HG03442 (cell line): ENCODE measurements around the gene GABRQ.

ENCODE experiments used
- ATAC-seq: cut with Tn5 transposase; IDR thresholded peaks from one replicate; pipeline ENCODE4 v1.9.1; 2021; ENCODE audit warnings: mild to moderate bottlenecking, moderate library complexity; ENCODE audit not compliant: unreplicated experiment

Gene GABRQ

GRCh38 chrX:152637649-152638442 is at the start of gene GABRQ:
Gene GABRQ, plus strand, starts transcription at chrX:152637895. Its CDS starts 308 bp downstream, at chrX:152638203.
- no peak for ATAC-seq

- no peak for ATAC-seq
Observed at GRCh38 chrX:152588206-152588605, 49.5 kb upstream of the GABRQ start.

DNA sequence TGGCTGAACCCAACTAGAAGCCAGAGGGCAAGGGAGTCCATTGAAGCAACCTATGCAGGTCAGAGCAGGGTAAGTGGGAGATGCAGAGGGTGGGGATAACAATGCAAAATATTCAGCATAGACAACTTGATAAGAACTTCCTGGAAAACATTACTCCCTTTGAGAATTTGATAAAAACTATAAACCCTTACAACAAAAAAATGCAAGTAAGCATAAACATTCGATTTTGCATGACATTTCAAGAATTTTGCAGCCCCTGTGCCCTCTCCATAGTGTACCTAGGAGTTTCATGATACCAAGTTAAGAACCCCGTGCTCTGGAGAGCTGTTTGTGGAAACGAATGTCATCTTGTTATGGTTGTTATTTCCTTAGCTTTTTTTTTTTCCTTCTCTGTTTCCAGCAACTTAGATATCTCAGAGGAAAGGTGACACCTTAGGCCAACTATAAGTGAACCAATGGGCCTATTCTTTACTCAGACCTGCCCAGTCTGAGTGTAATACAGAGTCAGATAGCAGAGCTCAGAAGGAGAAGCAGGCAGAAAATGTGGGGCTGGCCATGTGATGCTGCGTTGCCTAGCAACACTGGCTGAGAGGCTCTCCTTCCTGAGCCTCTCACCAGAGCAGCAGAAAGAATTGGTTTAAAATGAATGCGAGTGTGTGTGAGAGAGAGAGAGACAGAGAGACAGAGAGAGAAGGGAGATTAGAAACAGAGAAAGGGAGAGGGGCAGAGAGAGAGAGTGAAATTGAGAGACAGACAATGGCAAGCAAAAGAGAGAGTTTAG is 36.7 kb upstream of the GABRQ start:
- no peak for ATAC-seq

- ATAC-seq: no peak
Observed at GRCh38 chrX:152601848-152602616, 35.7 kb upstream of the GABRQ start.

DNA sequence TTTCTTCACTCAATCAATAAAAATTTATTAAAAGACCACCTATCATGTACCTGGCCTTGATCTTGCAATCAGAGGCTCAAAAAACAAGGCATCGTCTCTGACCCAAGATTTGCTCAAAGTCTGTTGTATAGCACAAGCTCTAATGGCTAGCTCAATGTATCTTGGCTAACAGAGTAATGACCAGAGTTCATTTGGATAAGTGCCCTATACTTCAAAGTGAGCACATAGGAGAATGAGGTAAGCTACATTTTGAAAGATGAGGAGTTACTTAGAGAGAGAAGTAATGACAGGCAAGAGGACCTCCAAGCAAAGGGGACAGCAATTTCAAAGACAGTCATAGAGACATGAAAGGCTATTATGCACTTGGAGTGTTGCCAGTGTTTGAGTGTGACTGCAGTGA is 22.9 kb upstream of the GABRQ start:
- ATAC-seq: no peak

GRCh38 chrX:152619897-152620296 is 17.8 kb upstream of the GABRQ start:
- no peak for ATAC-seq

- ATAC-seq: no peak
Observed at GRCh38 chrX:152632445-152633097, 5.1 kb upstream of the GABRQ start.

DNA sequence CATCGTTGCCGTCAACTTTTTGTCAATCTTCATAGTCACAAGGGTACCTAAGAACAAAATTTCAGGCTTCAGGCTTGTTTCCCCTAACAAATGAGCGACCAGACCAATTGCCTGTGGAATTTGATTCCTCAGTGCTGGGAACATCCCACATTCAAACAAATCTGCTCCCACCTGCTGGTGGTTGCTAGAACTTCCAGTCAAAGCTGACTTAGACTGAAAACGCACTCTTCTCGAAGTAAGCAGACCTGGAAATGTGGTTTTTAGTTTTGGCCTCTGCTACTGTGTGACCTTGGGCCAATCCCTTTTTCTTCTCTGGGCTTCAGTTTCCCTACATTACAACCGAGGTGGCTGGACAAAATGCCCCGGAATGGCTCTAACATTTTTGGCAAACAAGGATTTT is 1.8 kb upstream of the GABRQ start:
- no peak for ATAC-seq

- ATAC-seq: no peak
Observed at GRCh38 chrX:152638443-152638904, 779 bp downstream of the GABRQ start.

- ATAC-seq: no peak
Observed at GRCh38 chrX:152639426-152639825, 1.7 kb downstream of the GABRQ start.

DNA sequence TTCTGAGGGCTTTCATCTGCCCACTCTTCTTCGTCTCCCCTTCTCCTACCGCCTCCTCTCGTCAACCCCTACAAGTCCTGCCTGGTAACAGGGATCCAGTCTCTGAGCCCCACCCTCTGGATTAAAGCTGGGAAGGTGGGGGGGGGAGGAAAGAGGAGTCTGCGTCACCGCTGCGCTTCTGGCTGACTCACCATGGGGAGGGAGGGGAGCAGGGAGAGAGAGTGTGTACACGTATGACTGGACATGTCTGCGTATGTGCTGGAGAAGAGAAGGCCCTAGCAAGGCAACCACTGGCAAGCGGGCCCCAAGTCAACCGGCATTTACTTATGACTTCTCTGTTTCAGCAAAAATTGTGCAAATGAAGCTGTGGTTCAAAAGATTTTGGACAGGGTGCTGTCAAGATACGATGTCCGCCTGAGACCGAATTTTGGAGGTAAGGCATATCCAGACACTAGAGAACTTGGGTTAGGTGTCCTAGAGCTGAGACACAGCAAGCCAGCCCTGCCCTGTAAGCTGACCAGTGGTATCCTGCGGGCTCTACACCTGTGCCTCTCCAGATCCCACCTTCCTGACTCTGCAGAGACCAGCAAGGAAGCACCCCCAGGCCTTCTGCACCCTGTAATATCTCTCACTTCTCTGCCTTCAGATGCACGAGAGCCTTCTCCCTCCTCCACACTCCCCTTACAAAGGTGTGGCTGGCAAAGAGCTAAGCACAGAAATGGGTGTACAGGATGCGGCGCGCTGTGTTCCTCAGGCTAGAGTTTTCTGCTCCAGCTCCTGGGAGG is 2.5 kb downstream of the GABRQ start:
- ATAC-seq: no peak

DNA sequence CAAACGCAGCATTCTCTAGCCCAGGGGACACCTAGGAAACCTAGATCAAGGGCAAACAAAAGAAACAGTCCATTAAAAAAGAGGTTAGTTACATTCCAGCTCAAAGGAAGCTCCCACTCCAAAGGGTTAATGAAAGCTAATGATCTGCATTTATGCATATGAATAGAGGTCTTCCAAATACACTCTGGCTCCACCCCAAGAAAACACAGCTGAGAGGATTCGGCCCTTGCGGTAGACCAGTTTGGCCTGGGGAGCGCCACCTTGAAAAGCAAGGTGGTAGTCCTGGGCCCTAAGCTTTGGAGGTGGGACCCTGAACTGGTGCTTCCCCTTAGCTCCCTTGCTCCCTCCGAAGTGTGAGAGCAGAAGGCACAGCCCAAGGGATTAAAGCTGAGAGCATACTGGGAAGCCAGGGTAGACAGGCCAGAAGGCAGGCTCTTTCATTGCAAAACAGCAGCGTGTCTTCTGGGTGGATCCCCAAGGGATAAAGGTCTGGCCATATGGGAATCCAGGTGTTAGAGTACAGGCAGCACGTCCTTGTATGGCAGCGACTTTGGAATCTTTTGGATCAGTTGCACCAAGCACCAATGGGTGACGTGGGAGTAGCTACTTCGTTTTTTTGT is 3.7 kb downstream of the GABRQ start:
- ATAC-seq: no peak

DNA sequence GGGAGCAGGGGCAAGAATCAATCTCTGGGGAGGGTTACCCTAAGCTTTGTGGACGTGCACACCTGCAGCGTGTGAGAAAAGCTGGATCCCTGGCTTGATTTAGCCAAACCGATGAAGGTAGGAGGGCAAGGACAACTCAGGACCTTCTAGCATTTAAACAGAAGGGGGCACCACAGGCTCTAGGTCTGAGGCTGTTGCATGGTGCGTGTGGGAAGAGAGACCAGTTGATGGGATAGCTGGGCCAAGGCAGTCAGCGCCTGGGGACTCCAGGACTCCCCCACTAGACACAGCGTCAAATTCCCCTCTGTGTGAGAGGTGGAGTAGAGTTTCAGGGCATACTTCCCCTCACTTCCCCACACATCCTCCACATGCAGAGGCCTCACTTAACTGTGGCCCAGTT is 4.3 kb downstream of the GABRQ start:
- no peak for ATAC-seq

DNA sequence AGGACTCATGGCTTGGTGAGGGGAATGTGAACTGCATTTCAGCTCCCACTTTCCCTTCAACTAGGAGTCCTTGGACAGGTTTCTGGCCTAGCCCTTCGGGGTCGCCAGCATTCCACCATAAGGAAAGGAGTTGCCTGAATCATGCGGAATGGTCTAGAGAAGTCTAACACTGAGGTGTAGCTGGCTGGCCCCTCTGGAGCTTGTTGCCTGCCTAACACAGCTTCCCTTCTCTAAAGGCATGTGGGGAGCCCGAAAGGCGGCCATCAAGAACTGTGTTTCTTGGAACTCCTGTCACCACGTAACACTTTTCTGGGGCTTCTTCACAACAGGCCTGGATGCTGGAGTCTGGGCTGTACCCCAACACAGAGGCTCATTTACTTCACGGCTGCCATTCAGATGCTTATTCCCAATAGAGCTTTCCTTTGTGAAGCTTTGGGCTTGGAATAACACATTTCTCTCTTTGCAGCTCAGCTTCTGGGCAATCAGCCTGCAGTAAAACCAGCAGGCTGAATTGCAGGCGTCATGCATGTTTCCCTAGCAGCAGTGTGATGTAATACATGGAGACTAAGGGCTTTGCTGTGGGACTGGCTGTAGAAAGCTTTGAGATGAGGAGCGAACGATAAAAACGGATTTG is 5.4 kb downstream of the GABRQ start:
- ATAC-seq: no peak

DNA sequence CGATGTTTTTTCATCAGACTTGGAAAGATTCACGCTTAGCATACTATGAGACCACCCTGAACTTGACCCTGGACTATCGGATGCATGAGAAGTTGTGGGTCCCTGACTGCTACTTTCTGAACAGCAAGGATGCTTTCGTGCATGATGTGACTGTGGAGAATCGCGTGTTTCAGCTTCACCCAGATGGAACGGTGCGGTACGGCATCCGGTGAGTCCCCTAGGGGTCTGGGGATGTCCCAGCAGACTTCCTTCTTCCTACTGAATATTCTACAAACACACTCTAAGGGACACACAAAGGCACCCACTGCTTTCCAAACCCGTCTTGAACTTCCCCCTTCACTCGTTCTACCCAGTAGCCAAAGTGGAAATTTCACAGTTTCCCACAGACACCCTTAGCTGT is 9.3 kb downstream of the GABRQ start:
- no peak for ATAC-seq

GRCh38 chrX:152647978-152648377 is 10.3 kb downstream of the GABRQ start:
- ATAC-seq: no peak

DNA sequence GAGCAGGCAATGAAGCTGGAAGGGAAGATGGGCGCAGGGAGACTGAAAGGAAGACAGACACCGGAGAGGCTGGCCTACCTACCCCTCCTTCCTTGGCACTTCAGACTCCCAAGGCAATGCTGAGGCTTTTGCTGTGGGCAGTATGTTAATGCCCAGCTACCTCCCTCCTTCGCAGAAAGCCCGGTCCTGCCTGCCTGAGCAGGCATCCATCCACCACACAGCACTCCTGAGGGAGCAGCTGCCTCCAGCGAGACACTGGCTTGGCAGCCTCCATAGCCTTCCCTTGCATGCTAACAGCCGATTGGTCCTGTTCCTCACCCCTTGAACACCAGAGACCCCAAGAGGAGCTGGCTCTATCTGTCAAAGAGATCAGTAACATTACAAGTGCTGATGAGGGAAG is 14.4 kb downstream of the GABRQ start:
- no peak for ATAC-seq

- ATAC-seq: no peak
Observed at GRCh38 chrX:152652467-152652866, 14.8 kb downstream of the GABRQ start.

DNA sequence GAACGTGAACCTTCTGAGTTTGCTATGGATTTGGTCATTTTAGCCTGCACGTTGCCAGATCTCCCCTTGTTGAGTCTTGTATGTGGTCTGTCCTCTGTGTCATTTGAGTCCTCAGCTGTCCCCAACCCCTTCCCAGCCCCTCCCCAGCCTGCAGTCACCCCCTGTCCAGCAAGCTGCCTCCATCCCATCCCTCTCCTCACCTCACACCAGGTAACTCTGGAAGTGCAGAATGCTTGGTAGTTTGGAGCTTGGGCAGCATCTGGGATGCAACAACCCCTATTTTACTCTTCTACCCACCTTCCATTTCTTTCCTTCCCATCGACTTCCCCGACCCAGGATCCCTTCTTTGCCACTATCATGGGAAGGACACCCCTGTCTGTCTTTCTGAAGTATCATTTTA is 18.4 kb downstream of the GABRQ start:
- ATAC-seq: no peak
